Measurements from ENCODE around the gene FTH1. TPM values are rescaled to one million over a fixed set of nuclear protein-coding genes. Genes with fewer than 3 reads are reported as not detected.

Gene FTH1
- total RNA-seq, 2 experiments from 2014 or later: 709 to 727 TPM

DNA sequence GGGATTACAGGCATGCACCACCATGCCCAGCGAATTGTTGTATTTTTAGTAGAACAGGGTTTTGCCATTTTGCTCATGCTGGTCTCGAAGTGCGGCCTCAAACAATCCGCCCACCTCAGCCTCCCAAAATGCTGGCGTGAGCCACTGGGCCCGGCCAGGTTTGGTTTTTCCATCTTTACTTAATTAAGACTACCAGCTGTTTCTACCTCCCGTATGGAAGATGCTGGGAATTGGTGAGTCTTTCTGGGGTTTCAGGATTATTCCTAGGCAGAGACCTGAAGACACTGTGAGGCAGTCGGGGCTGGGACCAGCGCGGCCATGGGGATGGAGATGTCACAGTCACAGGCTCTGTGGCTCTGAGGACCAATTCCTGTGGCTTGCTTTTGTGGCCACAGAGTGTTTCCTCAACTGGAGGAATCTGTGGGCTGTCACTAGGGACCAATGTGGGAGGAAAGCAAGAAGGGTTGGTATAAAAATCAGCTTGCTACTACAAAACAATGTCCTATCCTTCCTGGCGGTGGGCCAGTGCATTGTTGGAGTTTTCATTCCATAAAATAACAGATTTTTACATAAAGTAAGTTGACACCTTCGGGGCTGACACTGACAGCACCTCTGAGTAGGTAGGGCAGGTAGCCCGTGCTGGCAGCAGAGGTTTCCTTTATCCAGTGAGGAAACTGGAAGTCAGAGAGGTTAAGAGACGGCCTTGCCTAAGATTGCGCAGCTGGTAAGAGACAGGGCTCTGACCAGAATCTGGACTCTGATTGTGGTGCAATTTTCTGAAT, 8.4 kb upstream of the FTH1 start:
- H3K4me3 Mint-ChIP-seq: no peak overlapping the region
- peaks cover 35% of the 10 kb centered on the region for H3K4me1 Mint-ChIP-seq (ENCODE audit: low read depth)
- H3K27me3 Mint-ChIP-seq (ENCODE audit: low read depth): no peaks in the 10 kb centered on the region
- no peaks in the 10 kb centered on the region for H3K9me3 Mint-ChIP-seq (ENCODE audit: insufficient read depth)
- H3K36me3 Mint-ChIP-seq (ENCODE audit: low read depth): peaks cover 2% of the 10 kb centered on the region
- CTCF ChIA-PET: no interaction called here
- DNase-seq (peak; percentile 14), ATAC-seq (no peak)
- H3K27ac Mint-ChIP-seq: no peak overlapping the region
- POLR2A ChIA-PET: no interaction called here

DNA sequence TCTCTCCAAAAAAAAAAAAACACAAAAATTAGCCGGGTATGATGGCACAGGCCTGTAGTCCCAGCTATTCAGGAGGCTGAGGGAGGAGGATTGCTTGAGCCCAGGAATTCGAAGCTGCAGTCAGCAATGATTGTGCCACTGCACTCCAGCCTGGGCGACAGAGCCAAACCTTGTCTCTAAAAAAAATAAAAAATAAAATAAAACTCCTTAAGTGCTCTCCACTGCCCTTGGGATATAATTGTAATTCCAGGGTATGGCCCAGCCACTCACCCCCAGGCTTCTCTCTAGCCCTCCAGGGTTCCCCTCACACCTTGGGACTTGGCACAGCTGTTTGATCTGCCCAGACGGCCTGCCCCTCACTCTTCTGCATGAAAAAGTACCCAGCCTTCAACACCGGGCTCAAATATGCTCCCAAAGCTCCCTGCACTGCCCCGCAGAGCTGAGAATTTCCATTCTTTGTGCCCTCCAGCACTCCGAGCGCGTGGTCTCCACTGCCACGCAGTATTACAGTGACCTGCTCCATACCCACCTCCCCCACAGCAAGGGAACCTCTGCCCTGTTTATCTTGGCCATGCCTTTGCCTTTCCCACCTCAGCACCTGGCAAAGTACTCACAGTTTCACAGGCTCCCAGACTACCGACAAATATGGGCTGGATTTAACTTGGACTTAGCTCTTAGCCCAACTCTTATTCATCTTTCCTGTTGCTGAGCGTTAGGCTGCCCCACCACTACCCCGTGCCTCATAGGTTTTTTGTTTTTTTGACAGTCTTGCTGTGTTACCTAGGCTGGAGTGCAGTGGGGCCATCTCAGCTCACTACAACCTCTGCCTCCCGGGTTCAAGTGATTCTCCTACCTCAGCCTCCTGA, 7.6 kb upstream of the FTH1 start:
- no peak overlapping the region for H3K27ac Mint-ChIP-seq
- H3K4me1 Mint-ChIP-seq (ENCODE audit: low read depth): peaks cover 36% of the 10 kb centered on the region
- no peak overlapping the region for H3K4me3 Mint-ChIP-seq
- H3K36me3 Mint-ChIP-seq (ENCODE audit: low read depth): peaks cover 2% of the 10 kb centered on the region
- peak; percentile 11 for DNase-seq
- no peak for ATAC-seq
- POLR2A ChIA-PET: no interaction called here
- CTCF ChIA-PET: interaction anchor here (0.6 to 10.6 kb wide), 2 partner anchors 36 to 107 kb away, joined by 3 to 100 read pairs; no protein-coding TSS in a partner anchor
- H3K27me3 Mint-ChIP-seq (ENCODE audit: low read depth): no peaks in the 10 kb centered on the region
- no peaks in the 10 kb centered on the region for H3K9me3 Mint-ChIP-seq (ENCODE audit: insufficient read depth)

DNA sequence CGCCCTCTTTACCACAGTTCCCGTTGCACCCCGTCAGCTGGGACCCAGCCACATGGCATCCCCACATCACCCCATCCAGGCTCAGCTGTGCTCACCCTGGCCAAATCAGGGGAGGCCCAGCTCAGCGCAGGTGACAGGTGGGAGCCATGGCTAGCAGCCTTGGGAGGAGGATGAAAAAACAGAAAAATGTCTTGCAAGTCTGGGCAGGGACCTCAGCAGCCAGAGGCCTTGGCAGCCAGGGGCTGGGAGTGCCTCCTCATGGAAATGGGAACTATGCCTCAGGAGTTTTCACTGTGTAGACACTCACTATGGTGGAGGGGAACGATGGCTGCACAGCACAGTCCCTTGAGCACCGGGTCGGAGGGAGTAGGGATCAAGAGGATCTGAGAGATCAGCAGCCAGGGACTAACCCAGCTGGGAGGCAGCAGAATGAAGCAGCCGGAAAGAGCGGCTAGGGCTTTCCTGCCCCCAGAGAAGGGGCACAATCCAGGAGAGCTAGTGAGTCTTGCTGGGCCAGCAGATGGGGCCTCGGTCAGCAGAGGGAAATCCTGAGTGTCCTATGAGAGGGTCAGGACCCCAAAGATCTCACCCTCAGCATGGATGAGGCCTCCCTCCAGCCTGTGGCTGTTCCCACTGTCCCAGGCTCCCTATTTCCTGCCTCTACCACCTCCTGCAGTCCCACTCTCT, 6.2 kb upstream of the FTH1 start:
- Mint-ChIP-seq H3K36me3 (ENCODE audit: low read depth) (peaks cover 4% of the 10 kb centered on the region), H3K27ac (peak overlapping the region; percentile 56), H3K9me3 (ENCODE audit: insufficient read depth) (no peaks in the 10 kb centered on the region), H3K4me3 (no peak overlapping the region), H3K27me3 (ENCODE audit: low read depth) (no peaks in the 10 kb centered on the region), H3K4me1 (ENCODE audit: low read depth) (peaks cover 43% of the 10 kb centered on the region)
- ChIA-PET POLR2A (no interaction called here), CTCF (interaction anchor here (1.2 to 10.6 kb wide), 6 partner anchors 26 to 145 kb away, joined by 3 to 100 read pairs (median 6); no protein-coding TSS in a partner anchor)
- DNase-seq (peak; percentile 20), ATAC-seq (no peak)

DNA sequence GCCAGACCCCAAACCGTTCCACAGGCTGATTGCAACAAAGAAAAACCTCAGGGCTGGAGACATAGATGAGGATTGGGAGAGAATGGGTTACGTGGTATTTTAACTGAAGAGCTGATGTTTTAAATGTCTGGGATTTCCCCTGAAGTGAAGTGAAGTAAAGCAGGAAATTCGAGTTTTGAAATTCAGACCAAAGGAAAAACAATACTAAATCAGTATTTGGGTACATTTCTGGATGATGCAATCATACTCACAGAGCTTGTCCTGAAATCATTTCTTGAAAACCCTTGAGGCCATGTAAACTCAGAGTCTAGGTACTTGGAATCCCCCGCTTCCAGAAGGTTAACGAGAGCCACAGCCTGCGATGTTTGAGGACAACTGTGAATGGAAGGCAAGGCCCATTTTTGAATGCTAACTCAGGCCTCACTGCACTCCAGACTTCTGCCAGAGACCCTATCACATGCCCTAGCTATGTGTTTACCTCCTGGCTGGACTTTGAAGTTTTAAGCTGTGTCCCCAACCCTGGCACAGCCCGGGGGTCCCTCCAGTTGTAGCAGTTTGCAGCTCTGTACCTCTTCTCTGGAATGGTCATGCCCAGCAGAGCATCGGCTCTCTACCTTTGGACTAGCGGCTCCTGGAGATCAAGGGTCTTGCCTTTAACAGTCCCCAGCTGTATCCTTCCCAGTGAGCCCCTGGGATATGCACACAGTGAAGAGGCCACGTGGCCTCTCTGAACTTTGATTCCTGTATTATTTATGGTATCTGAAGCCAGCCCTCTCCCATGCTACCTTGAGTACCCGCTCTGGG, 5.4 kb upstream of the FTH1 start:
- no peak for ATAC-seq
- no peaks in the 10 kb centered on the region for H3K27me3 Mint-ChIP-seq (ENCODE audit: low read depth)
- peaks cover 49% of the 10 kb centered on the region for H3K4me1 Mint-ChIP-seq (ENCODE audit: low read depth)
- POLR2A ChIA-PET: interaction anchor here (0.6 kb wide), 1 partner anchor 570 kb away, joined by 3 read pairs; no protein-coding TSS in a partner anchor
- CTCF ChIA-PET: interaction anchor here (0.9 to 10.6 kb wide), 10 partner anchors 9 to 144 kb away, joined by 3 to 100 read pairs (median 4); no protein-coding TSS in a partner anchor
- H3K9me3 Mint-ChIP-seq (ENCODE audit: insufficient read depth): no peaks in the 10 kb centered on the region
- DNase-seq: peak; percentile 15
- H3K36me3 Mint-ChIP-seq (ENCODE audit: low read depth): peaks cover 6% of the 10 kb centered on the region
- peak overlapping the region; percentile 56 for H3K27ac Mint-ChIP-seq
- no peak overlapping the region for H3K4me3 Mint-ChIP-seq

DNA sequence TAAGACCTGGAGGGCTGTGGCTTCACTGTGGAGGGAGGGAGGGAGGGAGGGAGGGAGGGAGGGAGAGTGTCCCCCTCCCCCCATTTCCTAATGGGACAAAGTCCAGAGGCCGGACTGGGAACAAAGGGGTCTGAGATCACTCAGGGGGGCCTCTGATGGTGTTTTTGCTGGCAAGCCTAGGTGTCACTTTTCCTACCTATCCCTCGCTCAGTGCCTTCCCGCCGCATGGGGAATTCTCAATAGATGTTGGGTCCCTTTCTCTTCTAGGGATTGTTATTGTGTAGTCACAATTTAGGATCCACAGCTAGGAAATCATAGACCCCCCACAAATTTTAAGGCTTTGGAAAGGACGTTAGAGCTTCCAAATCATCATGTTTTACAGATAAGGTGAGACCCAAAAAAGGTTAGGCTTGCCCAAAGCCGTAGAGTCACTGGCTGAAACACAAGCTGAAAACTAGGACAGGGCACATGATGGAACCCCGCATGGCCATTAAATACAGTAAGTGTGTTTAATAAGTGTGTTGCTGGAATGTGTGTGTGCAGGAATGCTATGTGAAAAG, 4.8 kb upstream of the FTH1 start:
- POLR2A ChIA-PET: interaction anchor here (0.6 kb wide), 1 partner anchor 571 kb away, joined by 3 read pairs; no protein-coding TSS in a partner anchor
- H3K9me3 Mint-ChIP-seq (ENCODE audit: insufficient read depth): no peaks in the 10 kb centered on the region
- no peaks in the 10 kb centered on the region for H3K27me3 Mint-ChIP-seq (ENCODE audit: low read depth)
- peaks cover 7% of the 10 kb centered on the region for H3K36me3 Mint-ChIP-seq (ENCODE audit: low read depth)
- no peak overlapping the region for H3K4me3 Mint-ChIP-seq
- peaks cover 49% of the 10 kb centered on the region for H3K4me1 Mint-ChIP-seq (ENCODE audit: low read depth)
- CTCF ChIA-PET: interaction anchor here (0.9 to 10.6 kb wide), 9 partner anchors 9 to 136 kb away, joined by 3 to 100 read pairs (median 4); no protein-coding TSS in a partner anchor
- ATAC-seq: no peak
- H3K27ac Mint-ChIP-seq: peak overlapping the region; percentile 33
- peak; percentile 19 for DNase-seq

DNA sequence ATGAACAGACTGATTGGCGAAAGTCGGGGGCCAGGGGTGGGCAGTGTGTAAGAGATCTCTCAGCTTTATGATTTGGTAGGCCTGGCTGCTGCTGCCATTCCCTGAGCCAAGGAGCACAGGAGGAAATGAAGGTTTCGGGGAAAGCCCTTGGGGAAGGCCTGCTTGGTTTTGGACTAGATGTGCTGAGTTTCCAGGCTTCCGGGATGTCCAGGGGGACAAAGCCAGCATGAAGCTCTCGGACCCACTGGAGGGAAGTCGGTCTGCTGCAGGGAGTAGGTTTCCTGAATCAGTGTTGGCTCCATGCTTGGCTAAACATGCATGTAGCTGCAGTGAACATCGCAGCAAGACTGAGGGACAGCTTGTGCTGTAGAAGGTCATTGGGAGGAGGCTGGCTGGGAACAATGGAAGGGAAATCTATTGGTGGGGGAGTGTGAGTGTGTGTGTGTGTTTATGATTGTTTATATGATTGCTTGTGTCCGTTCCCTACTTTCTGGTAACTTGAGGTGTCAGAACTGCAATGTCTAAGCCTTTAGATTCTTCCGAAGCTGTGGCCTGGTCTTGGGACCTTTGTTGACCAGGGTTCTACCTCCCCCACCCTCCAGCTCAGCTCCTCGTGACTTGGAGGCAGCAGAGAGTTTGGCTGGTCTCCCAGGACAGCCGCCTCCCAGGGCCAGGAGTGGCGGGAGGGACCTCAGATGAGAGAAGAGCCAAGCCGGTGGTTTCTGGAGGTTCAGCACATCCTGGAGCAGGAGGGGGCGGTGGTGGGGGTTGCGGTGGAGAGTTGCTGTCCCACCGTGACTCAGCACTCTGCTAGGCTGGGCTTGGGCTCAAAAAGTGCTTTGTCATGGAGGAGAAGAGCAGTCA, 4.0 kb upstream of the FTH1 start:
- Mint-ChIP-seq H3K27ac (peak overlapping the region; percentile 17), H3K36me3 (ENCODE audit: low read depth) (peaks cover 10% of the 10 kb centered on the region), H3K4me3 (no peak overlapping the region), H3K4me1 (ENCODE audit: low read depth) (peaks cover 50% of the 10 kb centered on the region), H3K9me3 (ENCODE audit: insufficient read depth) (no peaks in the 10 kb centered on the region), H3K27me3 (ENCODE audit: low read depth) (no peaks in the 10 kb centered on the region)
- ChIA-PET POLR2A (interaction anchor here (0.5 to 1.0 kb wide), 3 partner anchors 115 to 140 kb away, joined by 3 to 4 read pairs (median 4); no protein-coding TSS in a partner anchor), CTCF (interaction anchor here (1.7 to 10.6 kb wide), 5 partner anchors 24 to 136 kb away, joined by 4 to 100 read pairs (median 6); no protein-coding TSS in a partner anchor)
- DNase-seq: peak; percentile 51
- ATAC-seq: no peak

DNA sequence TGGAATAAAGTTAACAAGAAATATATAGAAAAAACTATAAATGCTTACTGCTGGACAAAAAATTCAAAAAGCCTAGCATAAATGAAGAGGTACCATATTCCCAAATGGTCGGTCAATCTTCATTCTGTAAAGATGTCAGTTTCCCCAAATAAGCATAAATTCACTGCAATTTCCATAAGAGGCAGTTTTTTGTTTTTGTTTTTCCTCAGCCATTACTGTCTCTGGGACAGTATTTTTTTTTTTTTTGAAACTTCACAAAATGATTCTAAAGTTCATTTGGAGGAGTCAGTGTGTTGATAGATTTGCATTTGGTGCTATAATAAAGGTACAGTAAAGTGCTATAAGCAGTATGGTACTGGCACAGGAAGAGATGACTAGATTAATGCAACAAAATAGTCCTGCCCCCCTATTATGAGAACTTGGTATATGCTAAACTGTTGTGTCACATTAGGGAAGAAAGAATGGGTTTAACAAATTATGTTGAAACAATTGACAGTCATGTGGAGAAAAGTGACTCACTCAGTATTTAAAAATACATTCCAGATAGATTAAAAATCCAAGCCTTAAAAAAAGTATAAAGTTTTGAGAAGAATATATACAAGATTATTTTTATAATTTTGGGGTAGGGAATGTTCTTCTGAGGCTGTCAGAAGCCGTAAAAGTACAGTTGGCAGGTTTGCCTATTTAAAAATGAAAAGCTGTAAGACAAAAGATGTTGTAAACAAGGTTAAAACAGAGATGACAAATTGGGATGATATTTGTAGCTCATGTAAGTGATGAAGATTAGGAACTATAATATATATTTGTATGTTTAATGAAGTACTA, 2.6 kb upstream of the FTH1 start:
- DNase-seq: no peak
- CTCF ChIA-PET: interaction anchor here (1.6 to 10.6 kb wide), 3 partner anchors 71 to 138 kb away, joined by 8 to 100 read pairs (median 8); no protein-coding TSS in a partner anchor
- Mint-ChIP-seq H3K36me3 (ENCODE audit: low read depth) (peaks cover 22% of the 10 kb centered on the region), H3K4me1 (ENCODE audit: low read depth) (peaks cover 52% of the 10 kb centered on the region), H3K27ac (no peak overlapping the region), H3K9me3 (ENCODE audit: insufficient read depth) (no peaks in the 10 kb centered on the region), H3K27me3 (ENCODE audit: low read depth) (no peaks in the 10 kb centered on the region), H3K4me3 (no peak overlapping the region)
- POLR2A ChIA-PET: no interaction called here
- no peak for ATAC-seq

DNA sequence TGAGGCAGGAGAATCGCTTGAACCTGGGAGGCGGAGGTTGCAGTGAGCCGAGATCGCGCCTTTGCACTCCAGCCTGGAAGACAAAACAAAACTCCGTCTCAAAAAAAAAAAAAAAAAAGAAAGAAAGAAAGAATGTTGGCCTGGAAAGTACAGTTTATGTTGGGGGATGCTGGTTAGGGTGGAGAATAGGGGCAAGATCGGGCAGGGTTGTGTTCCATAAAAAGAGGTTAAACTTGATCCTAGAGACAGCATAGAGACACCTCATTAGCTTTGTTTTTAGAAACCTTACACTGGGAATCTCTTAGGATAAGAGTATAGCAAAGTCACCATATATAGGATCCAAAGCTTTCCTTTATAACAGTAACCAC, 1.9 kb upstream of the FTH1 start:
- ChIA-PET POLR2A (interaction anchor here (1.8 kb wide), 1 partner anchor 112 kb away, joined by 7 read pairs; no protein-coding TSS in a partner anchor), CTCF (interaction anchor here (1.6 to 10.6 kb wide), 3 partner anchors 70 to 138 kb away, joined by 8 to 100 read pairs (median 8); no protein-coding TSS in a partner anchor)
- peak overlapping the region; percentile 19 for H3K4me3 Mint-ChIP-seq
- H3K27ac Mint-ChIP-seq: no peak overlapping the region
- peaks cover 59% of the 10 kb centered on the region for H3K4me1 Mint-ChIP-seq (ENCODE audit: low read depth)
- H3K36me3 Mint-ChIP-seq (ENCODE audit: low read depth): peaks cover 29% of the 10 kb centered on the region
- H3K27me3 Mint-ChIP-seq (ENCODE audit: low read depth): no peaks in the 10 kb centered on the region
- H3K9me3 Mint-ChIP-seq (ENCODE audit: insufficient read depth): no peaks in the 10 kb centered on the region
- no peak for ATAC-seq
- DNase-seq: no peak

DNA sequence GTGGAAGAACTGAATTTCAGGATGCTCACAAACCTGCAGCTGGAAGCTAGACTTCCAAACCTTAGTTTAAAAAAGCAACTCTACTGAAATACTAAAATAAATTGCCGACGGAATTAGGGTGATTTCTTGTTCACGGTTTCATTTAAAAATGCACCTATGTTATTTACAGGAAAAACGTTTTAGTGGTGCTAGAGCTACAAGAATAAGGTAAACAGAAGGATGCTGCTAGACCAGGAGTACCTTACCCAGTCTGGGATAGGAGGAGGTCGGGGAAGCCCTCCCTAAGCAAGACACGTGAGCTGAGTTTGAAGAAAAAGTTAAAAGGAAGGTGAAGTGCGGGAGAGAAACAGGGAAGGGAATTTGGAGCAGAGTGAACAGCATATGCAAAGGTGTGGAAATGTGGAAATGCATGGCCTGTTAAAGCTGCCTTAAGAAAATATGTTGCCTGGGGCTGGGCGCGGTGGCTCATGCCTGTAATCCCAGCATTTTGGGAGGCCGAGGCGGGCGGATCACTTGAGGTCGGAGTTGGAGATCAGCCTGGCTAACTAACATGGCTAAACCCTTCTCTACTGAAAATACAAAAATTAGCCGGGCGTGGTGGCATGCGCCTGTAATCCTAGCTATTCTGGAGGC, 1.4 kb upstream of the FTH1 start:
- ChIA-PET CTCF (interaction anchor here (0.7 to 10.6 kb wide), 8 partner anchors 21 to 172 kb away, joined by 3 to 100 read pairs (median 8); no protein-coding TSS in a partner anchor), POLR2A (interaction anchor here (0.7 to 2.4 kb wide), 11 partner anchors 8 to 643 kb away, joined by 3 to 24 read pairs (median 6); partner anchors contain the start of genes FEN1 and TMEM258)
- no peaks in the 10 kb centered on the region for H3K9me3 Mint-ChIP-seq (ENCODE audit: insufficient read depth)
- peak overlapping the region; percentile 97 for H3K27ac Mint-ChIP-seq
- DNase-seq (no peak), ATAC-seq (no peak)
- H3K36me3 Mint-ChIP-seq (ENCODE audit: low read depth): peaks cover 34% of the 10 kb centered on the region
- H3K4me3 Mint-ChIP-seq: peak overlapping the region; percentile 93
- peaks cover 64% of the 10 kb centered on the region for H3K4me1 Mint-ChIP-seq (ENCODE audit: low read depth)
- H3K27me3 Mint-ChIP-seq (ENCODE audit: low read depth): no peaks in the 10 kb centered on the region

Data from activated CD8-positive, alpha-beta T cell treated with anti-CD3 and anti-CD28 coated beads, Interleukin-2, amount 10 ng/mL, durations not matched to agents 7 days and 5 days (primary cell).